BE2C (cell line): ENCODE results near the gene CLPSL1.
A peak's percentile ranks its signal among the peaks of the same experiment; 100 is the strongest.

Experiments
- DNase-seq: peaks from one replicate; pipeline ENCODE4 v3.0.0-alpha.2; 2020
- H3K27me3 ChIP-seq: fragments of 250-450 bp; sonication (Bioruptor Pico); 2 replicates; pipeline ENCODE4 v1.5.1; 2020; ENCODE audit warnings: mild to moderate bottlenecking
- H3K36me3 ChIP-seq: fragments of 250-450 bp; sonication (Bioruptor Pico); 2 replicates; pipeline ENCODE4 v1.5.1; 2020; ENCODE audit warnings: mild to moderate bottlenecking
- H3K4me1 ChIP-seq: fragments of 250-450 bp; sonication (Bioruptor Pico); 2 replicates; pipeline ENCODE4 v1.5.1; 2020
- H3K4me3 ChIP-seq: 2 replicates; pipeline ENCODE4 v1.5.1; 2011; ENCODE audit warnings: low read depth, low read length
- H3K9me3 ChIP-seq: fragments of 250-450 bp; sonication (Bioruptor Pico); 2 replicates; pipeline ENCODE4 v1.5.1; 2020
- TF ChIP-seq, protein P1 (sequence below): IDR thresholded peaks from 2 replicates; pipeline ENCODE4 v1.5.1; 2012; ENCODE audit warnings: mild to moderate bottlenecking, low read depth, low read length

CLPSL1 gene

GRCh38 chr6:35786810-35787209, 6.0 kb downstream of the CLPSL1 start:
- peak overlapping the region; percentile 35 for H3K4me3 ChIP-seq
- no peaks in the 10 kb centered on the region; the same call in 1 of the 2 replicates for H3K9me3 ChIP-seq

GRCh38 chr6:35787266-35788218, 6.7 kb downstream of the CLPSL1 start:
- TF ChIP-seq, protein P1, sequence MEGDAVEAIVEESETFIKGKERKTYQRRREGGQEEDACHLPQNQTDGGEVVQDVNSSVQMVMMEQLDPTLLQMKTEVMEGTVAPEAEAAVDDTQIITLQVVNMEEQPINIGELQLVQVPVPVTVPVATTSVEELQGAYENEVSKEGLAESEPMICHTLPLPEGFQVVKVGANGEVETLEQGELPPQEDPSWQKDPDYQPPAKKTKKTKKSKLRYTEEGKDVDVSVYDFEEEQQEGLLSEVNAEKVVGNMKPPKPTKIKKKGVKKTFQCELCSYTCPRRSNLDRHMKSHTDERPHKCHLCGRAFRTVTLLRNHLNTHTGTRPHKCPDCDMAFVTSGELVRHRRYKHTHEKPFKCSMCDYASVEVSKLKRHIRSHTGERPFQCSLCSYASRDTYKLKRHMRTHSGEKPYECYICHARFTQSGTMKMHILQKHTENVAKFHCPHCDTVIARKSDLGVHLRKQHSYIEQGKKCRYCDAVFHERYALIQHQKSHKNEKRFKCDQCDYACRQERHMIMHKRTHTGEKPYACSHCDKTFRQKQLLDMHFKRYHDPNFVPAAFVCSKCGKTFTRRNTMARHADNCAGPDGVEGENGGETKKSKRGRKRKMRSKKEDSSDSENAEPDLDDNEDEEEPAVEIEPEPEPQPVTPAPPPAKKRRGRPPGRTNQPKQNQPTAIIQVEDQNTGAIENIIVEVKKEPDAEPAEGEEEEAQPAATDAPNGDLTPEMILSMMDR = no peak
- no peak for DNase-seq

More at GRCh38 chr6:35786810-35787209, 6.0 kb downstream of the CLPSL1 start:
- H3K36me3 ChIP-seq = no peaks in the 10 kb centered on the region
- TF ChIP-seq, protein P1 = no peak
- no peaks in the 10 kb centered on the region for H3K4me1 ChIP-seq
- DNase-seq = peak; percentile 28
- H3K27me3 ChIP-seq = peaks cover 12% of the 10 kb centered on the region

DNA sequence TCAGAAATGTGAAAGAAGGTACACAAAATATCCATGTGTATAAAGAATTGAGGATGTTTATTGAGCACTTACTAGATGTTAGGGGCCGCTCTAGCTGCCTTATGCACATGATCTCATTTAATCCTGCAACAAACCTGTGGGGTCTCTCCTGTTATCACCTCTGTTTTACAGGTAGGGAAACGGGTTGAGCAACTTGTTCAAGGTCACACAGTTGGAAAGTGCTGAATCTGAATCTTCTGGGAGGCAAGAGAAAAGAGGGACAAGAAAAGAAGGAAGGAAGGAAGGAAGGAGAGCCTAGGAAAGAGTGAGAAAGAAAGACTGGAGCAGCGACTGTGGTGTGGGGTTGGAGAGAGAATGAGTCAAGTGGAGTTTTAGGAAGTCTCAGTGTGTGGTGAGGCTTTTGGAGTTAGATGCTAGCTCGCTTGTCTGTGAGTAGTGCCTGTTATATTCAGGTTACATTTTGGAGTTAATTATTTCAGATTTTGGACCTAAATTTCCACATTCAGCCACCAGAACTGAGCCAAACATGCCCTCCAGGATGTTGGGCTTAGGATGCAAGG, 7.7 kb downstream of the CLPSL1 start:
- Histone ChIP-seq H3K4me1 (no peaks in the 10 kb centered on the region), H3K9me3 (no peaks in the 10 kb centered on the region; the same call in 1 of the 2 replicates), H3K4me3 (no peak overlapping the region), H3K36me3 (no peaks in the 10 kb centered on the region), H3K27me3 (peaks cover 12% of the 10 kb centered on the region)
- TF ChIP-seq, protein P1 = no peak
- no peak for DNase-seq

More at GRCh38 chr6:35787266-35788218, 6.7 kb downstream of the CLPSL1 start:
- Histone ChIP-seq H3K9me3 (no peaks in the 10 kb centered on the region; the same call in 1 of the 2 replicates), H3K36me3 (no peaks in the 10 kb centered on the region), H3K4me3 (peak overlapping the region; percentile 35), H3K27me3 (peaks cover 12% of the 10 kb centered on the region), H3K4me1 (no peaks in the 10 kb centered on the region)

DNA sequence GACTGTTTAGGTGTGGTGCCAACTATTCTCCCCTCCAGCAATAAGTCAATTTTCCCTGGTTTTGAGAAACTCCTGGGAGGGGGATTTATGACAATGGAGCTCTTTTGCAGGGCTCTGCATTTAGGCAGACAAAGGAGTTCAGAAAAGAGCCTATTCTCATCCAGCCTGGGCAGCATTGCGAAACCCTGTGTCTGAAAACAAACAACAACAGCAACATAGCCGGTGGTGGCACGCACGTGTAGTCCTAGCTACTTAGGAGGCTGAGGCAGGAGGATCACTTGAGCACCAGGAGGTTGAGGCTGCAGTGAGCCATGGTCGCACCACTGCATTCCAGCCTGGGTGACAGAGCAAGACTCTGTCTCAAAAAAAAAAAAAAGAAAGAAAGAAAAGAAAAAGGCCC, 9.9 kb downstream of the CLPSL1 start:
- H3K4me3 ChIP-seq = no peak overlapping the region
- TF ChIP-seq, protein P1 = no peak
- no peaks in the 10 kb centered on the region for H3K36me3 ChIP-seq
- no peaks in the 10 kb centered on the region for H3K4me1 ChIP-seq
- peaks cover 12% of the 10 kb centered on the region for H3K27me3 ChIP-seq
- H3K9me3 ChIP-seq = no peaks in the 10 kb centered on the region; the same call in 1 of the 2 replicates
- DNase-seq = no peak

DNA sequence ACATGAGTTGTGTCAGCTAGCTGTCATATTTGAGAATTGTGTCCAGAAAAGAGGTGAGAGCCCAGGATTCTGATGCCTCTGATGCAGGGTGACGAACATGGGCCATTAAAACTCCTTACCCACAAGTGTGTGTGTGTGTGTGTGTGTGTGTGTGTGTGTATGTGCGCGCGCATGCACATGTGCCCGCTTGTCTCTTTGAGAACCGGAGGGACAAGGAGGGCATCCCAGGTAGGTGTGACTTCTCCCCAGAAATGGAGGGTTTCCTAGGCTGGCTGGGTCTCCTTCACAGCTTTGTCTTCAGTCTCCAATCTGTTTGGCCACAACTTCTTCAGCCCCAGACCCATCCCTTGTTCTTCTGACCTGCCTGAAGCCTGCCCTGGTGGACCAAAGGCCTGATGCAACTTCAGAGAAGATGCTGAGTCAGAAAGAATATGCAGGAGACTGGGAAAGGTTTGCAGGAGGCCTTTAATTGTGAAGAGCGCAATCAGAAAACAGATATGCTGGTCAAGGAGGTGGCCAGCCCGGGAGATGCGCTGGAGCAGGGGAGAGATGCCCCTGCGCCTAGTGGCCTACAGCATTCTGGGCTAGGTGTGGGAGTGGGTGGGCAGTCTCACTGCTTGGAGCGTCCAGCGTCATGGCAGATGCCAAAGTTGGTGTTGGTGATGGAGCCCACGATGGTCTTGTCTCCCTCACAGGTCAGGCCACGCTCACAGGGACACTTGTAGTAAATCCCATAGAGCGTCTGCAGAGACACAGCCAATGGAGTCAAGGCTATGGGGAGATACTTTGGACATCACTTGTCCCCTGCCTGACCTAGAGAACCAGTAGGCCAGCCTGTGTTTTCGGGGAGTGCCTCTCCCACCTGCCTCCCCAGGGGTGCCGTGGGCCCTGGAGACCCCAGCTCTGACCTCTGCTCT, 14.0 kb downstream of the CLPSL1 start:
- no peak for DNase-seq
- no peaks in the 10 kb centered on the region for H3K27me3 ChIP-seq
- TF ChIP-seq, protein P1 = no peak
- H3K4me3 ChIP-seq = no peak overlapping the region
- no peaks in the 10 kb centered on the region for H3K36me3 ChIP-seq
- H3K9me3 ChIP-seq = no peaks in the 10 kb centered on the region
- no peaks in the 10 kb centered on the region for H3K4me1 ChIP-seq
